ENCODE results near the gene CASP8AP2. TPM values are rescaled to one million over a fixed set of nuclear protein-coding genes. Genes with fewer than 3 reads are reported as not detected.

CASP8AP2 gene
- total RNA-seq, 1 experiment from 2014 or later: 11.5 TPM

DNA sequence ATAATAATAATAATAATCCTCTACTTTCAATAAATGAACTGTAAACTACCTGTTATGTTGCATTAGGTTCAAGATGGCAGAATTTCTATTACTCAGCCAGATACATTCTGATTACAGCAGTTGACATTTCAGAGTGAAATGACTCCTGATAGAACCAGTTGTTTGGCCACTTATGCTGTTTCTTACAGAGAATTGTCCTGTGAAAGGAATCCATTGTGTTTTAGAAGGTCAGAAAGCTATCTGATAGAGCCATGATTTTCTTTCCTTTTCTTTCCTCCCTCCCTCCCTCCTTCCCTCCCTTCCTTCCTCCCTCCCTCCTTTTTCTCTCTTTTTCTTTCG lies 81.2 kb downstream of the CASP8AP2 start:
- H3K27ac Mint-ChIP-seq (ENCODE audit: low read depth, unreplicated experiment): no peak overlapping the region
- H3K27me3 Mint-ChIP-seq (ENCODE audit: insufficient read depth, unreplicated experiment): no peaks in the 10 kb centered on the region
- no peaks in the 10 kb centered on the region for H3K4me1 Mint-ChIP-seq (ENCODE audit: insufficient read depth, unreplicated experiment)
- TF ChIP-seq, protein P1, sequence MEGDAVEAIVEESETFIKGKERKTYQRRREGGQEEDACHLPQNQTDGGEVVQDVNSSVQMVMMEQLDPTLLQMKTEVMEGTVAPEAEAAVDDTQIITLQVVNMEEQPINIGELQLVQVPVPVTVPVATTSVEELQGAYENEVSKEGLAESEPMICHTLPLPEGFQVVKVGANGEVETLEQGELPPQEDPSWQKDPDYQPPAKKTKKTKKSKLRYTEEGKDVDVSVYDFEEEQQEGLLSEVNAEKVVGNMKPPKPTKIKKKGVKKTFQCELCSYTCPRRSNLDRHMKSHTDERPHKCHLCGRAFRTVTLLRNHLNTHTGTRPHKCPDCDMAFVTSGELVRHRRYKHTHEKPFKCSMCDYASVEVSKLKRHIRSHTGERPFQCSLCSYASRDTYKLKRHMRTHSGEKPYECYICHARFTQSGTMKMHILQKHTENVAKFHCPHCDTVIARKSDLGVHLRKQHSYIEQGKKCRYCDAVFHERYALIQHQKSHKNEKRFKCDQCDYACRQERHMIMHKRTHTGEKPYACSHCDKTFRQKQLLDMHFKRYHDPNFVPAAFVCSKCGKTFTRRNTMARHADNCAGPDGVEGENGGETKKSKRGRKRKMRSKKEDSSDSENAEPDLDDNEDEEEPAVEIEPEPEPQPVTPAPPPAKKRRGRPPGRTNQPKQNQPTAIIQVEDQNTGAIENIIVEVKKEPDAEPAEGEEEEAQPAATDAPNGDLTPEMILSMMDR (IDR thresholded peaks at IDR 0.05; ENCODE audit: unreplicated experiment): no peak
- no peaks in the 10 kb centered on the region for H3K36me3 Mint-ChIP-seq (ENCODE audit: insufficient read depth, unreplicated experiment)
- intact Hi-C loops (cut with micrococcal nuclease): no loop called here
- H3K9me3 Mint-ChIP-seq (ENCODE audit: unreplicated experiment): no peaks in the 10 kb centered on the region
- CTCF ChIA-PET: no interaction called here
- BruUV-seq (replicated peaks): no TSS peak
- H3K4me3 Mint-ChIP-seq (ENCODE audit: unreplicated experiment): no peak overlapping the region
- no peak for DNase-seq (ENCODE audit: unreplicated experiment)
- POLR2A ChIA-PET: interaction anchor here (0.7 kb wide), 2 partner anchors 195 to 950 kb away, joined by 3 to 5 read pairs; no protein-coding TSS in a partner anchor

DNA sequence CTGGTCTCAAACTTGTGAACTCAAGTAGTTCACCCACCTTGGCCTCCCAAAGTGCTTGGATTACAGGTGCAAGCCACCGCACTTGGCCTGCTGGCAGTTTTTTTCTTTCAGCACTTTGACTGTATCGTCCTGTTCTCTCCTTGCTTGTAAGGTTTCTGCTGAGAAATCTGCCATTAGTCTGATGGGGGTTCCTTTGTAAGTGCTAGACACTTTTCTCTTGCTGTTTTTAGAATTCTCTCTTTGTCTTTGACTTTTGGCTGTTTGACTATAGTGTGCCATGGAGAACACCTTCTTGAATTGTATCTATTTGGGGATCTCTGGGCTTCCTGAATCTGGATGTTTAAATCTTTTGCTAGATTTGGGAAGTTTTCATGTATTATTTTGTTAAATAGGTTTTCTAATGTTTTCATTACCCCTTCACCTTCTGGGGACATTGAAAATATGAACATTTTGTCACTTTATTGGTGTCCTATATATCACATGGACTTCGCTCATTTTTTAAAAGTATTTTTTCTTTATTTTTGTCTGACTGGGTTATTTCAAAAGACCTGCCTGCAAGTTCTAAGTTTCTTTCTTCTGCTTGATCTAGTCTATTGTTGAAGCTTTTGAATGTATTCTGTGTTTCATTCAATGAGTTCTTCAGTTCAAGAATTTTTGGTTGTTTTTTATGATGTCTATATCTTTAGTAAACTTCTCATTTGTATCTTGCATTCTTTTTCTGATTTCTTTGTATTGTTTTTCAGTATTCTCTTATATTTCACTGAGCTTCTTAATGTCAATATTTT lies 86.6 kb downstream of the CASP8AP2 start:
- POLR2A ChIA-PET: no interaction called here
- CTCF ChIA-PET: interaction anchor here (0.6 to 1.0 kb wide), 3 partner anchors 24 to 76 kb away, joined by 3 to 5 read pairs (median 4); no protein-coding TSS in a partner anchor
- BruUV-seq (replicated peaks): no TSS peak

DNA sequence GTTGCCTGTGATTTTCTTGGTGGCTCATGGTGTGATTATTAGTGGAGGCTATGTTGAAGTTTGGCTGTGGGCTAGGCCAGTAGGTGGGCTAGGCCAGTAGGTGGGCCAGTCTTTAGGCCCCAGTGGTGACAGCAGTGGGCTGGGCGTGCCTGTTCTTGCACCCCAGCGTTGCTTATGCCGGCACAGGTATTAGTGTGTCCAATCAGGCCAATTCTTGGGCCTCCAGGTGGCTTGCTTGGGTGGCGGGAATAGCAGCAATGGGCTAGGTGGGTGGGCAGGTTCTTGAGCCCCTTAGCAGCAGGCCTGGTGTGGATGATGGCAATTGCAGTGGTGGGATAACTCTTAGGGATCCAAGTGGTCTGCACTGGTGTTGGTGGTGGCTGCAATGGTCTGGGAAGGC lies 87.5 kb downstream of the CASP8AP2 start:
- Mint-ChIP-seq H3K27ac (ENCODE audit: low read depth, unreplicated experiment) (no peak overlapping the region), H3K4me1 (ENCODE audit: insufficient read depth, unreplicated experiment) (no peaks in the 10 kb centered on the region), H3K4me3 (ENCODE audit: unreplicated experiment) (no peak overlapping the region), H3K27me3 (ENCODE audit: insufficient read depth, unreplicated experiment) (no peaks in the 10 kb centered on the region), H3K36me3 (ENCODE audit: insufficient read depth, unreplicated experiment) (no peaks in the 10 kb centered on the region), H3K9me3 (ENCODE audit: unreplicated experiment) (peaks cover 8% of the 10 kb centered on the region)
- intact Hi-C loops (cut with micrococcal nuclease): no loop called here
- TF ChIP-seq, protein P1 (IDR thresholded peaks at IDR 0.05; ENCODE audit: unreplicated experiment): no peak
- ChIA-PET CTCF (interaction anchor here (0.6 to 0.7 kb wide), 2 partner anchors 63 to 77 kb away, joined by 3 to 5 read pairs; no protein-coding TSS in a partner anchor), POLR2A (no interaction called here)
- BruUV-seq (replicated peaks): no TSS peak
- DNase-seq (ENCODE audit: unreplicated experiment): no peak

More for the DNA sequence above, 86.6 kb downstream of the CASP8AP2 start:
- H3K27me3 Mint-ChIP-seq (ENCODE audit: insufficient read depth, unreplicated experiment): no peaks in the 10 kb centered on the region
- peaks cover 8% of the 10 kb centered on the region for H3K9me3 Mint-ChIP-seq (ENCODE audit: unreplicated experiment)
- no peaks in the 10 kb centered on the region for H3K4me1 Mint-ChIP-seq (ENCODE audit: insufficient read depth, unreplicated experiment)
- H3K27ac Mint-ChIP-seq (ENCODE audit: low read depth, unreplicated experiment): no peak overlapping the region
- intact Hi-C loops (cut with micrococcal nuclease): no loop called here
- DNase-seq (ENCODE audit: unreplicated experiment): no peak
- TF ChIP-seq, protein P1 (IDR thresholded peaks at IDR 0.05; ENCODE audit: unreplicated experiment): no peak
- no peak overlapping the region for H3K4me3 Mint-ChIP-seq (ENCODE audit: unreplicated experiment)
- no peaks in the 10 kb centered on the region for H3K36me3 Mint-ChIP-seq (ENCODE audit: insufficient read depth, unreplicated experiment)

DNA sequence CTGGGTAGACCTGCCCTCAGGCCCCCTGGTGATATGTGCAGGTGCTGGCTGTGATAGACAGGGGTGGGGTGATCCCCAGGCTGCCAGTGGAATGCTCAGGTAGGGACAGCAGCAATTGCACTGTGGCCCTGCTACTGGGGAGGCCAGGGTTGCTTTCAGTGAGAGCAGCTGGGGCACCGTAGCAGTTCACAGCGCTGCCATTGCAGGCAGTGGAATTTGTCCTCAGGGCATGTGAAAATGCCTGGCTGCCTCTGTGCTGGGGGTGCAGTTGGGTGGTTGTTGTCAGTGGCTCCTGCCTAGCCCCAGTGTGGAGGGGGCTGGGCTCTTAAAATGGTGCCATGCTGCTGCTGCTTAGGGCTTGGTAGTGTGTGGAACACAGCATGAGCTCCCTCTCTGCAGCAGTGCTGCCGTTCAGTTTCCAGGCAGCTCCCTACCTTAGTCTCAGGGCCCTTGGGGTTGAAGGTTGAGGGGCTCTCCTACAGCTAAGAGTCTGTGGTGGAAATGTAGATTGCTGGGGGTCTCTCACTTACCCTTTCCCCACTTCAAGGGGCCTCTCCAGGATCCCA lies 88.2 kb downstream of the CASP8AP2 start:
- Mint-ChIP-seq H3K4me1 (ENCODE audit: insufficient read depth, unreplicated experiment) (no peaks in the 10 kb centered on the region), H3K27me3 (ENCODE audit: insufficient read depth, unreplicated experiment) (no peaks in the 10 kb centered on the region), H3K27ac (ENCODE audit: low read depth, unreplicated experiment) (no peak overlapping the region), H3K9me3 (ENCODE audit: unreplicated experiment) (peaks cover 8% of the 10 kb centered on the region), H3K36me3 (ENCODE audit: insufficient read depth, unreplicated experiment) (no peaks in the 10 kb centered on the region), H3K4me3 (ENCODE audit: unreplicated experiment) (no peak overlapping the region)
- POLR2A ChIA-PET: interaction anchor here (0.7 kb wide), 1 partner anchor 83 kb away, joined by 3 read pairs; no protein-coding TSS in a partner anchor
- no TSS peak for BruUV-seq (replicated peaks)
- DNase-seq (ENCODE audit: unreplicated experiment): no peak
- TF ChIP-seq, protein P1 (IDR thresholded peaks at IDR 0.05; ENCODE audit: unreplicated experiment): no peak
- intact Hi-C loops (cut with micrococcal nuclease): no loop called here
- CTCF ChIA-PET: interaction anchor here (0.5 to 1.2 kb wide), 3 partner anchors 23 to 465 kb away, joined by 3 to 5 read pairs (median 4); no protein-coding TSS in a partner anchor
